ENCODE results near the gene ZNF385D. TPM values are rescaled to one million over a fixed set of nuclear protein-coding genes. Genes with fewer than 3 reads are reported as not detected.

The ZNF385D gene
- total and polyA plus RNA-seq, 2 of the 13 experiments (the other 11 are each of a cell fraction or from before 2014, with no cell fraction given), result not detected

- no peak overlapping the region for H3K9ac ChIP-seq (ENCODE audit: insufficient read depth, low read depth, low read length)
- in situ Hi-C loops (cut with HindIII; ENCODE audit: extremely low pct_ligation_motif_present, low pct_unique_long_range_greater_than_20kb), result no loop called here
- no peaks in the 10 kb centered on the region for H3K27me3 ChIP-seq (ENCODE audit: control insufficient read depth in 1 of 2, insufficient read depth in 2 of 2, low read length in 2 of 2)
- no peaks in the 10 kb centered on the region for H3K4me1 ChIP-seq (ENCODE audit: insufficient read depth, low read length)
- H2AFZ ChIP-seq (ENCODE audit: low read length), result no peak overlapping the region
- H3K4me2 ChIP-seq (ENCODE audit: low read depth, low read length), result no peak overlapping the region
- intact Hi-C loops (cut with micrococcal nuclease; ENCODE audit: unreplicated experiment), result no loop called here
- BruUV-seq (replicated peaks), result no TSS peak
- no peak overlapping the region for H3K4me3 ChIP-seq (replicated peaks in 1 of 3; ENCODE audit: insufficient read depth in 1 of 3, low read depth in 2 of 3, low read length in 3 of 3)
- ATAC-seq, result no peak
- DNase-seq (ENCODE audit: low spot score), result no peak
- CTCF ChIA-PET (ENCODE audit: low intra/inter-chr PET ratio, low total read pairs), result no interaction called here
- no peaks in the 10 kb centered on the region for H4K20me1 ChIP-seq (ENCODE audit: insufficient read depth, low read length)
- FAIRE-seq, result no peak
- H3K79me2 ChIP-seq (ENCODE audit: insufficient read depth, low read length), result no peaks in the 10 kb centered on the region
- no peak overlapping the region for H3K27ac ChIP-seq (ENCODE audit: extremely low read length, insufficient read depth, low read length)
- no peaks in the 10 kb centered on the region for H3K36me3 ChIP-seq (replicated peaks in 1 of 2; ENCODE audit: control insufficient read depth in 1 of 2, insufficient read depth in 2 of 2, low read length in 2 of 2)
- POLR2A ChIA-PET, result no interaction called here
- H3K9me3 ChIP-seq (ENCODE audit: low read length), result peaks cover 27% of the 10 kb centered on the region
- TF ChIP-seq FOXP1 (IDR thresholded peaks at IDR 0.05), result no peak
- no peak for TF ChIP-seq FOXP1 (CRISPR knock-in tag; IDR thresholded peaks at IDR 0.05)
- TF ChIP-seq ZZZ3 (CRISPR knock-in tag; IDR thresholded peaks at IDR 0.05; ENCODE audit: borderline replicate concordance), result no peak
- no peak for TF ChIP-seq ZSCAN21 (CRISPR knock-in tag; IDR thresholded peaks at IDR 0.05; ENCODE audit: borderline replicate concordance)
- TF ChIP-seq MNT (IDR thresholded peaks at IDR 0.05), result no peak
- TF ChIP-seq, protein P1, sequence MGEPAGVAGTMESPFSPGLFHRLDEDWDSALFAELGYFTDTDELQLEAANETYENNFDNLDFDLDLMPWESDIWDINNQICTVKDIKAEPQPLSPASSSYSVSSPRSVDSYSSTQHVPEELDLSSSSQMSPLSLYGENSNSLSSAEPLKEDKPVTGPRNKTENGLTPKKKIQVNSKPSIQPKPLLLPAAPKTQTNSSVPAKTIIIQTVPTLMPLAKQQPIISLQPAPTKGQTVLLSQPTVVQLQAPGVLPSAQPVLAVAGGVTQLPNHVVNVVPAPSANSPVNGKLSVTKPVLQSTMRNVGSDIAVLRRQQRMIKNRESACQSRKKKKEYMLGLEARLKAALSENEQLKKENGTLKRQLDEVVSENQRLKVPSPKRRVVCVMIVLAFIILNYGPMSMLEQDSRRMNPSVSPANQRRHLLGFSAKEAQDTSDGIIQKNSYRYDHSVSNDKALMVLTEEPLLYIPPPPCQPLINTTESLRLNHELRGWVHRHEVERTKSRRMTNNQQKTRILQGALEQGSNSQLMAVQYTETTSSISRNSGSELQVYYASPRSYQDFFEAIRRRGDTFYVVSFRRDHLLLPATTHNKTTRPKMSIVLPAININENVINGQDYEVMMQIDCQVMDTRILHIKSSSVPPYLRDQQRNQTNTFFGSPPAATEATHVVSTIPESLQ (CRISPR knock-in tag; conservative IDR thresholded peaks at IDR 0.05), result no peak
- TF ChIP-seq, protein P2, sequence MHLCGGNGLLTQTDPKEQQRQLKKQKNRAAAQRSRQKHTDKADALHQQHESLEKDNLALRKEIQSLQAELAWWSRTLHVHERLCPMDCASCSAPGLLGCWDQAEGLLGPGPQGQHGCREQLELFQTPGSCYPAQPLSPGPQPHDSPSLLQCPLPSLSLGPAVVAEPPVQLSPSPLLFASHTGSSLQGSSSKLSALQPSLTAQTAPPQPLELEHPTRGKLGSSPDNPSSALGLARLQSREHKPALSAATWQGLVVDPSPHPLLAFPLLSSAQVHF (CRISPR knock-in tag; IDR thresholded peaks at IDR 0.05), result no peak
- no peak for TF ChIP-seq KAT2B (IDR thresholded peaks at IDR 0.05; ENCODE audit: borderline replicate concordance, low read depth, low read length)
- TF ChIP-seq RBFOX2 (IDR thresholded peaks at IDR 0.05; ENCODE audit: low read depth, low read length), result no peak
- no peak for TF ChIP-seq KMT2B (CRISPR knock-in tag; IDR thresholded peaks at IDR 0.05)
- TF ChIP-seq ZNF234 (CRISPR knock-in tag; conservative IDR thresholded peaks at IDR 0.05), result no peak
- TF ChIP-seq MED8 (CRISPR knock-in tag; IDR thresholded peaks at IDR 0.05; ENCODE audit: insufficient replicate concordance), result no peak
- no peak for TF ChIP-seq SMYD3 (CRISPR knock-in tag; IDR thresholded peaks at IDR 0.05)
- no peak for TF ChIP-seq RCOR2 (CRISPR knock-in tag; IDR thresholded peaks at IDR 0.05)
- TF ChIP-seq, protein P3, sequence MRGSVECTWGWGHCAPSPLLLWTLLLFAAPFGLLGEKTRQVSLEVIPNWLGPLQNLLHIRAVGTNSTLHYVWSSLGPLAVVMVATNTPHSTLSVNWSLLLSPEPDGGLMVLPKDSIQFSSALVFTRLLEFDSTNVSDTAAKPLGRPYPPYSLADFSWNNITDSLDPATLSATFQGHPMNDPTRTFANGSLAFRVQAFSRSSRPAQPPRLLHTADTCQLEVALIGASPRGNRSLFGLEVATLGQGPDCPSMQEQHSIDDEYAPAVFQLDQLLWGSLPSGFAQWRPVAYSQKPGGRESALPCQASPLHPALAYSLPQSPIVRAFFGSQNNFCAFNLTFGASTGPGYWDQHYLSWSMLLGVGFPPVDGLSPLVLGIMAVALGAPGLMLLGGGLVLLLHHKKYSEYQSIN (CRISPR knock-in tag; IDR thresholded peaks at IDR 0.05; ENCODE audit: borderline replicate concordance), result no peak
- no peak for TF ChIP-seq CREM (IDR thresholded peaks at IDR 0.05)
- TF ChIP-seq CREM (CRISPR knock-in tag; IDR thresholded peaks at IDR 0.05), result no peak
- TF ChIP-seq HMG20A (CRISPR knock-in tag; IDR thresholded peaks at IDR 0.05; ENCODE audit: borderline replicate concordance), result no peak
- no peak for TF ChIP-seq NFIC (IDR thresholded peaks at IDR 0.05; ENCODE audit: low read length)
- TF ChIP-seq, protein P4, sequence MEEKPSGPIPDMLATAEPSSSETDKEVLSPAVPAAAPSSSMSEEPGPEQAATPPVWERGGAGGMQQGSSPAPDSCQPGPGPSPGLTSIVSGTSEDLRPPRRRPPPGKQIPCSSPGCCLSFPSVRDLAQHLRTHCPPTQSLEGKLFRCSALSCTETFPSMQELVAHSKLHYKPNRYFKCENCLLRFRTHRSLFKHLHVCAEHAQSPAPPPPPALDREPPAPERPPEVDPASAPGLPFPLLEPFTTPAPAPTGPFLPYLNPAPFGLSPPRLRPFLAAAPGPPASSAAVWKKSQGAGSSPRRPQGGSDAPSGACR (CRISPR knock-in tag; IDR thresholded peaks at IDR 0.05), result no peak
Measured at GRCh38 chr3:21477541-21478288, 273.3 kb downstream of the ZNF385D start.

Data from HepG2 (cell line).